Cardiac septum (tissue), 1 donor: ENCODE results near the gene DACT2. TPM values are rescaled to one million over a fixed set of nuclear protein-coding genes. Genes with fewer than 3 reads are reported as not detected.
"Not testable (repeated sequence)": the region's sequence is repeated elsewhere in the genome, so short reads cannot be mapped to it uniquely, and the experiment has no call there.

Experiments used
- DNase-seq: peaks from one replicate; pipeline ENCODE4 v3.0.0-alpha.2; 2020; ENCODE audit warnings: low spot score
- intact Hi-C: fragments of 100-400 bp; cut with DNase I; formaldehyde crosslinking; loops from one replicate; pipeline ENCODE4 v1.14.0; 2022
- total RNA-seq: library from RNA; stranded (reverse); fragmentation: NEBNext Ultra II Directional; extraction: Animal tissue kit (Norgen Biotek cat#: 25700); gene quantifications from one replicate; pipeline ENCODE4 v1.2.1, GENCODE V29; 2021
- donor health status: DM: no; HTN: no; CAD: no.

DACT2 gene
- total RNA-seq, 1 donor from 2014 or later: 0.48 TPM

DNA sequence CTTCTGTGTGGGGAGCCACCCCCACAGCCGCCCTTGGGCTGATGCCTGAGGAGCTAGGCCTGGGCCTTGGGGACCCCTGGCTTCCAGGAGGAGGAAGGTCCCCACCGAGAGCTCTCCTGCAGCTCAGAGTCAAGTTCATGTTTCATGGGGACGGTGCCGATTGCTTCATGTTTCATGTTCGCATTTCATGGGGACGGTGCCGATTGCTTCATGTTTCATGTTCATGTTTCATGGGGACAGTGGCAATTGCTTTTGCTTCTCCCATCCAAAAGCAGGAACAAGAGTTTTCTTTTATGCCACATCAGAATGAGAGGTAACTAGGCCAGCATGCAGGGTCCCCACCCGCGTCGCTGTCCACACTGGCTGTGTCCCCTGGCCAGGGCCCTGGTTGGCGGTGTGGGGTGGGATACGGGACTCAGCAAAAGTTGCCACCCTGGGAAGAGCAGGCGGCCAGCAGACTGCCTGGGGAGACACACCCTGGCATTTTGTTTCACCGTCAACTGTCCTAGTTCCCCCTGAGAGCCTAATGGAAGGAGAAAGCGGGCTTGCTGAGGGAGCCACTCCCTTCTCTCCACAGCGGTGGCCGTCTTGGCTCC, 46.0 kb downstream of the DACT2 start:
- no peak for DNase-seq
- intact Hi-C loops: no loop called here

DNA sequence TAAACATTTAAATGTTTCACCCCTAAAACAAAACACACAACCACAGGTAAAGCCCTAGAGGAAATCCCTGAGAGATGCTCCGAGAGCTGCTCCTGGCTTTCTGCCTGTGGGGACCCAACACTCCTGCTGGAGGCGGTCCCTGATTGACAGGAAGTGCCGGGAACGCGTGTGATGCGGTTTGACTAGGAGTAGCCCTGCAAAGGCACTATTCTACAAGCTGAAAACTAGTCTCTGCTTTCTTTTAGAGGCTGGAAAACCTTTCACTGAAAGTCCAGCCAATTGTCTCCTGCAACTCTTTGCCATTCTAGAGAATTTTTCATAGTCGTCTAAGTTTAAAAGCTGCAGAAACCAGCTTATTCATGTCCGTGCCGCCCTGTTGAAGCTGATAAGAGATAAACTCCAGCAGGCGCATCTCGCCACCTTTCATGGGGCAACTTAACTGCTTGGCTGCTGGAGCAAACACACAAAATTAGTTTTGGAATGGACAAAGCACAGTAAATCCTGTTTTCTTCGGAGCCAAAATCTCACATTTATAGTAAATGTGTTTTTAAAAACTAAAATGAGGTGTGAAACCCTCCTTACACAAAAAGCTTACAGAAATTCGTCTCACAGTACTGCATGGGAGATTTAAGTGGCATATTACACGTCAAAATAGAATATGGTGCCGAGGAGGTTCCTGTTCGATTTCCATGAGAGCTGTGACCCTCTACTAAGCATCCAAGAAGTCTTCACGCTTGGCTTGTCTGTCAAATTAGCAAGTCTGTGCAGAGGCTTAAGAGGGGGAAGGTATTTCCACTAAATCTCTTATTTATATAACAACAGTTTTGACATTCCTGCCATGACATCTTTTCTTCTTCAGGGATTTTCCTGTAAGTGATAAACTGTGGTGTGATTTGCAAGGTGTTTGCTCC, 46.9 kb downstream of the DACT2 start:
- DNase-seq: no peak
- intact Hi-C loops: no loop called here

DNA sequence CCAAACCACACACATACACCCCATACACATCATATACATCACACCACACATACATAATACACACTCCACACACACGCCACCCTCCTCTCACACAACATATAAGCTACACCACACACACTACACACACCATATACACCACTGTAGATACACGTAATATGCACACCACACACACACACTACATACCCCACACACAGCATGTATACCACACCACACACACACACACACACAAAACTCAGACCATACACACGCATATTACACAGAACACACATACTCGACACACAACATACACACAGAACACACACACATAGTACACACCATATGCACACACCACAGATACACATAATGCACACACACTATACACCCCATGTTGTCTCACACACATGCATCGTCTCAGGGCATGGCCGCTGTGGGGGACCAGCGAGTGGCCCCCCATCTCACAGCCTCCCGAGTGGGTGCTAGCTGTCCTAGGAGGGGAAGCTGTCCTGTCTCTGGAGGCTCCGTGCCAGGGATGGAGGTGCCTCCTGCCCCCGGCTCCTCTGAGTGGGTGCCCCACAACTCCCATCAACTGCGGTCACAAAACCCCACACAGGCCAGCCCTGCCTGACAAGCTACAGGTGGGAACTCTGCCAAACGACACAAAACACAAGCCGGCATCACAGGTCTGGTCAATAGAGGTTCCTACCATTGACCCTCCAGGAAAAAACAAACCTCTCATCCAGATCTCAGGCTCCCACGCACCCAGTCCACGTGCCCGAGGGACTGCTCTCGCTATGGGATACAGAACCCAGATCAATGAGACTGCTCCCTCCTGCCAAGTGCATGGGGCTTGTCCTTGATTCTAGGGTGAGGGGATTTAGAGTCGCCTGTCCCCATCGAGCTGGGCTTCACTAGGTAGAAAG, 49.1 kb downstream of the DACT2 start:
- intact Hi-C loops: no loop called here
- DNase-seq: no peak

DNA sequence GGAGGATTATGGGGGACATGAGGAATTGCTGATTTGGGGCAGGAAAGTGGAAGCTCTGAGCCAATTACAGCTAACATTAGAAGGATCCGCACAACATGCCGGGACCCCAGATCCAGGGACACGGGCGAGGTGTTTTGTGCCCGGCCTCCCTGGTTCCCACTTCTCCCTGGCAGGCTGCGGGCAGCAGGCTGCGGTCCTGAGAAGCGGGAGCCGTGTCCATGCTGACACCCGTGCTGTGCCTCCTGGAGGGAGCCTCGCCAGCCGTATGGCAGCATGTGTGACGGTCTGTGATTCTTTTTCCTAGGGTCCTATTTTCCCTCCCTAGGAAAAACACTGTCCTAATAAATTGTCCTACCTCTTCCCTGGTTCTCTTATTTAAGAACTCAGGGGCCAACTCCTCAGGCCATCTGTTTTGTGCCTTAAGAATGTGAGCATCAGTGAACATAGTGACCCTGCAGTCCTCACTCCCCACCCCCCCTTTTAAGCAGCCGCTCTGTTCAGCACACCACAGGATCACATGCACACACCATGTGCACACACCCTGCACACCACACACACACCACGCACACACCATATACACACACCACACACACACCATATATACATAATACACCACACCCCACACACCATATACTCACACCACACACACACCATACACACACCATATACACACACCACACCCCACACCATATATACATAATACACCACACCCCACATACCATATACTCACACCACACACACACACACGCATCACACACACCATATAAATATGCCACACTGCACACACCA, 49.9 kb downstream of the DACT2 start:
- intact Hi-C loops: no loop called here
- no peak for DNase-seq

DNA sequence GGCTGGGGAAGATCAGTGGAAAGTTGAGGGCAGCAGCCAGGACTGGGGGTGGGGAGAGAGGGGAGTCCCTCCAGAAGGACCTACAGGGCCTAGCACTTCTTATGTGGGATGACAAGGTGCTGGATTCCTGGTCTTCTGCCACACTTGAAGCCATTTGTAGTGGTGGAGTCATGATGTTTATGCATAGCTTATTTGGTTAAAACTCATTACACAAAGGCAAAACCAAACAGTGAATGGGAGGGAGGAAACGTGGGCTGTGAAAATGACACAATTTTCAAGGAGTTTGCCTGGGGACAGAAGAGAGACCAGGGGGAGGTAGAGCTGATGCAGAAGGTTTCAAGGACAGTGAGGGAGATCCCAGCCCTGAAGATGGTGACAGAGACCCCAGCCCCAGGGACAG, 50.8 kb downstream of the DACT2 start:
- intact Hi-C loops: no loop called here
- DNase-seq: no peak

DNA sequence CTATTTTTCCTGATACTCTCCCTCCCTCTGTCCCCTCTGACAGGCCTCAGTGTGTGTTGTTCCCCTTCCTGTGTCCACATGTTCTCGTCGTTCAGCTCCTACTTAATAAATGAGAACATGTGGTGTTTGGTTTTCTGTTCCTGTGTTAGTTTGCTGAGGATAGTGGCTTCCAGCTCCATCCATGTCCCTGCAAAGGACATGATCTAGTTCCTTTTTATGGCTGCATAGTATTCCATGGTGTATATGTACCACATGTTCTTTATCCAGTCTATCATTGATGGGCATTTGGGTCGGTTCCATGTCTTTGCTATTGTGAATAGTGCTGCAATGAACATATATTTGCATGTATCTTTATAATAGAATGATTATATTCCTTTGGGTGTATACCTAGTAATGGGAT, 51.8 kb downstream of the DACT2 start:
- DNase-seq, intact Hi-C loops: not testable (repeated sequence)

DNA sequence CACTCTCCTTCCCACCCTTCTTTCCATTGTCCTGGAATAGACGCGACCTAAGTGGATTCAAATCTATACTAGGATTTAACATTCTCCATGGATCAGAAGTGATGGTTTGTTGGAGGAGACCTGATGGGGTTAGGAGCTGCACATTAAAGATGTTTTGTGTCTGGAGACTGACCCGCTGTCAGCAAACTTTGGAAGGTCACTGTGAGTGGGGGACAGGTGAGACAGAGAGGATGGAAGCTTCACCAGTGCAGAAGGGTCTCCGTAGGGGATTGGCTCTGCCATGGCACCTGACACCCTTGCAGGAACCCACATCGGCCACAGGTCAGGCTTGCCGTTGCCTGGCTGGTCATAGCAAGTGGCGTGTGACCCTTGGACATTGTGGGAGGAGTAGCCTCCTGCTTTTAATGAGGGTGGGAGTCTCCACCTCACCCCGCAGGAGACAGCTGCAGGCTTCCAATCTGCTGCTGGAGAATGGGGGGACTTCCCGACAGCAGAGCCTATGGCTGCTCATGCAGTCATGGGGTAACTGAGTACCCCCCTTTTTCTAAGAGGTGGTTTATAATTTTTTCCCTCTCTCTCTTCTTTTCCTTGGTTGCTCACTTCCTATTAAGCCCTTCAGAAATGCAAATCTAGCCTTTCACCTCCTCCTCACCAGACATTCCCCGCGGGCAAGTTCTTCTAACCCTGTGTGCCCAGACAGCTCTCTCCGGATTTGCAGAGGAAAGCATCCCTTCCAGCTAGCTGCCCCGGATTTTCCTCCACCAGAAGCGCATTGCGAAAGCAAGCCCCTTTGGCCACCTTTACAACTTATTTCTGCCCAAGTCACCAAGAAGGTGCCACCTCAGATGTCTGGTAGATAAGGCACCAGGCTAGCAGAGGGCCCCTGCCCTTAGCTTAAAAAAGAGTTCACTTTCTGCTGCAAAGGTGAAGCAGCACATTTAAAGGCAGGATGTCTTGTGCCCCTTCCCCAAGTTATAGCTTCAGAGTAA, 53.5 kb downstream of the DACT2 start:
- intact Hi-C loops: no loop called here

DNA sequence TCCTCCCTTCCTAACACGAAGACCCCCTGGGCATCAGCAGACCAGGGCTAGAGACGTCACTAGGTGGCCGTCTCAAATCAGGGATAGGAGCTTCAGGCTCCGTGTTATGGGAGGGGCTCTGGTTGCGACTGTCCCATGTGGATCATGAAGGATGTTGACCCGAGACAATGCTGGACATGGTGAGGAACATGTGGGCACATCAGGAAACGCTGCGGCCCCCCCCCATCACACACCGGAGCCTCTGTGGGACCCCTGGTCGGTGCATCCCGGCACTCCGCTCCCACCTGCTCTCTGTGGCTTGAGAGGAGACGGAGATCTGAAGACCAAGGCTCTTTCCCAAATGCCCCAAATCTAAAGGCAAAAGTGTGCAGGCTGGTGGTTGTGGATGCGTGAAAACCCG, 54.2 kb downstream of the DACT2 start:
- intact Hi-C loops: no loop called here
- DNase-seq: no peak

More for the DNA sequence above, 53.5 kb downstream of the DACT2 start:
- DNase-seq: no peak

DNA sequence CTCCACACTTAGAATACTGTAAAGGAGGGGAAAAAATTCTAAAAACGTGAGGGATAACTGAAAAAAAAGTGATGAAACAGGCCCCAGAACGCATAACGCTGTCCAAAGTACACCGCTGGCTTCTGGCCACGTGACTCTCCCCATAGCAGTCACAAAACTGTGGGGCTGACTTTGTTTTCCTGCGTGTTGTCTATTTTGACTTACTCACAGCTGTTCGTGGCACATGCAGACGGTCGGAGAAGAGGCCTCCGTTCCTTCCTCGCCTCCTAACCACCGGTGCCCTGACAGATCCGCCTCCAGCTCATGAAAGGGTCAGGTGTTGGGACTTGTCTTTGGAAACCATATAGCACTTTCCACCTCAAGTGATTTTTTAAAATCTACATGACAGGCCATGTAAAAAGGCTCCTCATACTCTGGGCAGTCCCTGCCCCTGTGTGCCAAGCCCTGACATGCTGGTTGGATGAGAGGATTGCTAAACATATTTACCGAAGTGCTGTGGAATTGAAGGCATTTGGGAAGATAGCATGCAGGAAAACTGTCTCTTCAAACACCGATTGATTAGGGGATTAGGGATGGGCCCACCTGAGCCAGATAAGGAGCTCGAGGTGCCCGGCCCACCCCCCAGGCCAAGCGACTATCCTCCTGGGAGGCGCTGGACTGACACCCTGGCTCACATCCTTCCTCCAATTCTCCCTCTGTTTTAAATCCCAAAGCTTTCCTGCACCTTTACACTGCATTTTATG, 54.8 kb downstream of the DACT2 start:
- intact Hi-C loops: no loop called here
- DNase-seq: no peak

DNA sequence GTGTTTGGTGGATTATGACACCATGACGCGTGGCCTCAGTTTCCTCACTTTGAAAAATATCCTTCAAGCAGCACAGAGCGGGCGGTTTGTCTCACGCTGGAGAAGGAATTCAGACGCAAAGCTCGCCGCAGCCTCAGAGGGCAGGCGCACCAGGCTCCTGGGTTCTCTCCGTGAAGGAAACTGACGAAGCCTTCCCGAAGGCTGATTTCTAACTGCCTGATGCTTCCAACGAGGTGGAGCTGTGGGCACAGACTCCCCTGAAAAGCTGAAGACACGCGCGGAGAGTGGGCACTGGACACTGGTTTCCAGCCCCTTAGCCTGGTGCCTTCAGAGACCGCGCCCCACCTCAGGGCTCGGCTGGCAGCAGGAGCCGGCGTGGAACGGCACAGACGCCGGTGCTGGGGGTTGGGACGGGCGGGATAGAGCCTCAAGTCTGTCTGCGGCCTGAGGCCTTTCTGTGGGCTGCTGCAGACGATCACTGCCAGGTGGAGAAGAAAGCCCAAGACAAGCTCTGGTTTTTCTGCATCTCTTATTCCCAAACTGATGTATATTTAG, 56.1 kb downstream of the DACT2 start:
- intact Hi-C loops: no loop called here
- no peak for DNase-seq

DNA sequence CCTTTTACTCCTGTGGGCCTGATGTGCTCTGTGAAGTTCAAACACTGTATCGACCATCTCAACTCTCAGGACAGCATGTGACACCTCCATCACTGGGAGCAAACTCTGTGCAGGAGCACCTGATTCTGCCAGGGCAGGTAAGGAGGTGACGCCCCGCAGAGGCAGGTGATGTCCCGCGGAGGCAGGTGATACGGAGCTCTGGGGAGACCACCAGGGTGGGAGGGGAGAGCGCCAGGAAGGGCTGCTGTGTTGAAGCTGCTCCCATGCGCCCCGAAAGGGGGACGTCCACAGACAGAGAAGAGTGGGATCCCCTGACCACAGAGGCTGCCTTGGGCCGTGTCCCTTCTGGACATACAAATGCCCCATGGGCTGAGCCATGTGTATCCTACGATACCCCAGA, 58.3 kb downstream of the DACT2 start:
- intact Hi-C loops: no loop called here
- peak; percentile 69 for DNase-seq

DNA sequence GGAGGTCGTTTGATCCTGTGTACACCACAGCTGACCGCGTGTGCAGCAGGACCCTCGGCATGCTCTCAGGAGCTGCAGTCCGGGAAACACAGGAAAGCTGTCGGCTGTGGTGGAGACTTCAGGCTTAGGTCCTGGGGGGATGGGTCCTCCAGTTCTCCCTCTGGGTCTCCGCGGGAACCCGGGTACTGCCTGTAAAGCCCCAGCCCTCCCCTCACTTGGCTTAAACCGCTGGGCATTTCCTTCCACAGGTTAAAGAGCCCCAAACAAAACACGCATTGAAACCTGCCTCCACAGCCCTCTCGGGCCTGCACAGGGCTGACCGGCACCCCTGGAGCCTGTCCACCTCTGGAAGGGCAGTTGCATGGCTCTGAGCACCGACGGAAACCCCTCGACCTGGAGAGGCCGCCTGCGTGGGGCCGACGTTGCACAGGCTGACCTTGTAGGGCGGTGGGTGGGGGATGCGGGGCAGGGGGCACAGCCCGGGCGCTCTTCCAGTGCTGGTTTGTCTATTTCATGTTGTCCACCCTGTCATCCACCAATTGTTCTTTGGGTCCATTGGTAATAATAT, 59.1 kb downstream of the DACT2 start:
- DNase-seq: peak; percentile 54
- intact Hi-C loops: no loop called here

DNA sequence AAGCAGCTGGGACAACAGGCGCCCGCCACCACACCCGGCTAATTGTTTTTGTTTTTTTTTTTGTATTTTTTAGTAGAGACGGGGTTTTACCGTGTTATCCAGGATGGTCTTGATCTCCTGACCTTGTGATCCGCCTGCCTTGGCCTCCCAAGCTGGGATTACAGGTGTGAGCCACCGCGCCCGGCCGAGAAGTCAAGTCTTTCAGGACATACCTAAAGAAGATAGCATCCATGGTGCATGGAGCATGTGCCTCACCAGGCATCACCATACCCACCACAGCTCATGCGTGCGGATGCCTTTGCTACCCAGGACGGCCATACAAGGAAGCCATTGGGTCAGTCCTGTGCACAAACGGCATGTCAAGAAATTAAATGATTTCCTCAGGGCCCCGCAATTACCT, 60.8 kb downstream of the DACT2 start:
- intact Hi-C loops: no loop called here
- DNase-seq: no peak

DNA sequence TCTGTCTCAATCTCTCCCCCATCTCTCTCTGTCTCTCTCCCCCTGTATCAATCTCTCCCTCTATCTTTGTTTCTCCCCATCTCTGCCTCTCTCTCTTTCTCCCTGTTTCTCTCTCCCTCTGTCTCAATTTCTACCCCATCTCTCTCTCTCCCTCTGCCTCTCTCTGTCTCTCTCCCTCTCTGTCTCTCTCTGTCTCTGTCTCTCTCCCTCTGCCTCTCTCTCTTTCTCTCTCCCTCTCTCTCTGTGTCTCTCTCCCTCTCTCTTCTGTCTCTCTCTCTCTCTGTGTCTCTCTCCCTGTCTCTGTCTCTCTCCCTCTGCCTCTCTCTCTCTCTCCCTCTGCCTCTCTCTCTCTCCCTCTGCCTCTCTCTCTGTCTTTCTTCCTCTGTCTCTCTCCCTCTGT, 62.6 kb downstream of the DACT2 start:
- no peak for DNase-seq
- intact Hi-C loops: no loop called here
